DND-41 (cell line): ENCODE results near the gene PAPLN.

ENCODE experiments used
- ATAC-seq: fragments of 200-7000 bp; cut with Tn5 transposase; 3 replicates; pipeline ENCODE4 v1.9.1; 2021; ENCODE audit warnings: low read depth; ENCODE audit not compliant: insufficient read depth
- DNase-seq: peaks from one replicate; pipeline ENCODE4 v3.0.0-alpha.2; 2020
- H2AFZ ChIP-seq: 2 replicates; pipeline ENCODE4 v1.6.0; 2012; ENCODE audit warnings: low read depth, low read length
- H3K27ac ChIP-seq: 2 replicates; pipeline ENCODE4 v1.5.1; 2012; ENCODE audit warnings: low read length, inconsistent platforms
- H3K27me3 ChIP-seq: fragments of 200-600 bp; sonication (generic); 2 replicates; pipeline ENCODE4 v1.6.0; 2012; ENCODE audit warnings: low read length, mild to moderate bottlenecking, inconsistent platforms; ENCODE audit not compliant: insufficient read depth, poor library complexity
- H3K36me3 ChIP-seq: 2 replicates; pipeline ENCODE4 v1.5.1; 2012; ENCODE audit warnings: low read length, inconsistent platforms; ENCODE audit not compliant: insufficient read depth
- H3K4me1 ChIP-seq: 2 replicates; pipeline ENCODE4 v1.5.1; 2012; ENCODE audit warnings: mild to moderate bottlenecking, low read length; ENCODE audit not compliant: insufficient read depth
- H3K4me2 ChIP-seq: 2 replicates; pipeline ENCODE4 v1.6.0; 2012; ENCODE audit warnings: mild to moderate bottlenecking, moderate library complexity, low read length, inconsistent platforms; ENCODE audit not compliant: insufficient read depth
- H3K4me3 ChIP-seq, 2 experiments: fragments of 200-600 bp in 1 of 2; shearing (Covaris generic) in 1 of 2; 2 replicates each; pipeline ENCODE4 v1.5.1; 2012 to 2016; ENCODE audit warnings: inconsistent platforms in 2 of 2, low read length in 2 of 2, mild to moderate bottlenecking in 2 of 2, low read depth in 1 of 2, moderate library complexity in 1 of 2
- H3K79me2 ChIP-seq: 2 replicates; pipeline ENCODE4 v1.6.0; 2012; ENCODE audit warnings: low read length, inconsistent platforms; ENCODE audit not compliant: insufficient read depth
- H3K9ac ChIP-seq: 2 replicates; pipeline ENCODE4 v1.6.0; 2012; ENCODE audit warnings: low read depth, mild to moderate bottlenecking, inconsistent platforms, low read length, moderate library complexity
- H3K9me3 ChIP-seq: 2 replicates; pipeline ENCODE4 v1.5.1; 2012; ENCODE audit warnings: low read length, moderate library complexity, mild to moderate bottlenecking, inconsistent platforms; ENCODE audit not compliant: insufficient read depth, severe bottlenecking
- H4K20me1 ChIP-seq: 2 replicates; pipeline ENCODE4 v1.6.0; 2012; ENCODE audit warnings: low read length; ENCODE audit not compliant: insufficient read depth
- CTCF ChIP-seq: IDR thresholded peaks from 2 replicates; pipeline ENCODE4 v1.5.1; 2012; ENCODE audit warnings: borderline replicate concordance, low read length, moderate library complexity, mild to moderate bottlenecking; ENCODE audit not compliant: poor library complexity, severe bottlenecking; ENCODE audit errors: extremely low read depth
- EZH2 ChIP-seq: IDR thresholded peaks from 3 replicates; pipeline ENCODE4 v1.6.1; 2012; ENCODE audit warnings: borderline replicate concordance, low read depth, mild to moderate bottlenecking, moderate library complexity, low read length, inconsistent platforms; ENCODE audit not compliant: severe bottlenecking

Gene PAPLN

GRCh38 chr14:73313151-73313550 lies 75.8 kb downstream of the PAPLN start:
- Histone ChIP-seq H3K4me1 (peaks cover 7% of the 10 kb centered on the region), H3K4me2 (no peak overlapping the region), H3K9ac (no peak overlapping the region), H3K36me3 (no peaks in the 10 kb centered on the region), H2AFZ (no peak overlapping the region), H3K4me3 (no peak overlapping the region), H3K9me3 (no peaks in the 10 kb centered on the region), H4K20me1 (0 out of 2 replicates have a peak, but pooled peaks cover 3% of the 10 kb centered on the region), H3K27ac (no peak overlapping the region), H3K27me3 (no peaks in the 10 kb centered on the region), H3K79me2 (no peaks in the 10 kb centered on the region)
- ATAC-seq (no peak), DNase-seq (no peak)
- no peak for TF ChIP-seq EZH2
- TF ChIP-seq CTCF = no peak

- Histone ChIP-seq H3K9me3 (no peaks in the 10 kb centered on the region), H3K79me2 (no peaks in the 10 kb centered on the region), H4K20me1 (no peaks in the 10 kb centered on the region), H2AFZ (no peak overlapping the region), H3K27me3 (no peaks in the 10 kb centered on the region), H3K4me2 (no peak overlapping the region), H3K27ac (no peak overlapping the region), H3K4me3 (no peak overlapping the region), H3K9ac (no peak overlapping the region), H3K36me3 (no peaks in the 10 kb centered on the region; the same call in 1 of the 2 replicates), H3K4me1 (peaks cover 11% of the 10 kb centered on the region)
- TF ChIP-seq CTCF = no peak
- no peak for TF ChIP-seq EZH2
- DNase-seq = no peak
- ATAC-seq = no peak
These were observed 86.6 kb downstream of the PAPLN start for GRCh38 chr14:73323896-73324399.
